H1 (cell line): ENCODE data around the gene RNF32.

Experiments used
- BRCA1 ChIP-seq: IDR thresholded peaks from 2 replicates; pipeline ENCODE4 v1.6.1; 2012; ENCODE audit warnings: low read depth, low read length, improper control_type of control experiment
- CBX8 ChIP-seq: fragments of 300-800, 300-1000 bp; sonication (generic); IDR thresholded peaks from 2 replicates; pipeline ENCODE4 v1.7.1; 2016; ENCODE audit warnings: low read depth, low read length, borderline replicate concordance
- CTCF ChIP-seq, 3 experiments: IDR thresholded peaks; 1 replicate in 2 of 3; 2 replicates in 1 of 3; pipeline versions ENCODE4 v1.5.1 to v1.6.1; 2011; ENCODE audit warnings: low read length in 3 of 3, mild to moderate bottlenecking in 3 of 3, inconsistent platforms in 2 of 3, low read depth in 1 of 3, moderate library complexity in 1 of 3; ENCODE audit not compliant: insufficient read depth in 1 of 3; ENCODE audit errors: control extremely low read depth in 1 of 3
- EP300 ChIP-seq, 2 experiments: IDR thresholded peaks; 1 replicate in 1 of 2; 2 replicates in 1 of 2; pipeline ENCODE4 v1.6.1; 2011 to 2012; ENCODE audit warnings: low read depth in 2 of 2, low read length in 2 of 2, mild to moderate bottlenecking in 2 of 2, borderline replicate concordance in 1 of 2, inconsistent platforms in 1 of 2, moderate library complexity in 1 of 2
- POLR2A ChIP-seq, 2 experiments: IDR thresholded peaks; 1 replicate in 1 of 2; 2 replicates in 1 of 2; pipeline ENCODE4 v1.6.1; 2011; ENCODE audit warnings: low read depth in 2 of 2, low read length in 2 of 2, mild to moderate bottlenecking in 2 of 2; ENCODE audit errors: control extremely low read depth in 1 of 2
- SIN3A ChIP-seq, 2 experiments: IDR thresholded peaks in 1 of 2; conservative IDR thresholded peaks in 1 of 2; 2 replicates each; pipeline ENCODE4 v1.6.1; 2011 to 2012; ENCODE audit warnings: low read length in 2 of 2, improper control_type of control experiment in 1 of 2, low read depth in 1 of 2, mild to moderate bottlenecking in 1 of 2
- SP1 ChIP-seq: IDR thresholded peaks from 2 replicates; pipeline ENCODE4 v1.6.1; 2011; ENCODE audit warnings: low read depth, low read length
- SUZ12 ChIP-seq: fragments of 200-600 bp; sonication (generic); IDR thresholded peaks from 2 replicates; pipeline ENCODE4 v1.6.1; 2012; ENCODE audit warnings: mild to moderate bottlenecking, inconsistent platforms, low read length, moderate library complexity, mixed read lengths
- YY1 ChIP-seq: IDR thresholded peaks from 2 replicates; pipeline ENCODE4 v1.6.1; 2011; ENCODE audit warnings: low read depth, mild to moderate bottlenecking, low read length

- no peak for TF ChIP-seq CTCF (IDR thresholded peaks at IDR 0.05; ENCODE audit: control extremely low read depth in 1 of 3, insufficient read depth in 1 of 3, low read depth in 1 of 3, low read length in 3 of 3)
- no peak for TF ChIP-seq YY1
- TF ChIP-seq CBX8: no peak
- TF ChIP-seq BRCA1: no peak
- no peak for TF ChIP-seq POLR2A (IDR thresholded peaks at IDR 0.05; ENCODE audit: control extremely low read depth in 1 of 2, low read depth in 2 of 2, low read length in 2 of 2)
- TF ChIP-seq EP300 (IDR thresholded peaks at IDR 0.05; ENCODE audit: borderline replicate concordance in 1 of 2, low read depth in 2 of 2, low read length in 2 of 2): no peak
- TF ChIP-seq SIN3A (conservative IDR thresholded peaks at IDR 0.05 in 1 of 2, IDR thresholded peaks at IDR 0.05 in 1 of 2; ENCODE audit: low read depth in 1 of 2, low read length in 2 of 2): no peak
- TF ChIP-seq SUZ12: no peak
- TF ChIP-seq SP1: no peak
Observed at GRCh38 chr7:156617215-156617614, 23.4 kb upstream of the RNF32 start.
